Hematopoietic multipotent progenitor cell treated with erythropoietin and hydrocortisone succinate and interleukin-3 and kit ligand, for 4 days (in vitro differentiated cells): Measurements from ENCODE around the gene FCGR3A.
A peak's percentile ranks its signal among the peaks of the same experiment; 100 is the strongest.

ENCODE experiments used
- DNase-seq: peaks from one replicate; pipeline ENCODE4 v3.0.0-alpha.2; 2015

The FCGR3A gene

DNA sequence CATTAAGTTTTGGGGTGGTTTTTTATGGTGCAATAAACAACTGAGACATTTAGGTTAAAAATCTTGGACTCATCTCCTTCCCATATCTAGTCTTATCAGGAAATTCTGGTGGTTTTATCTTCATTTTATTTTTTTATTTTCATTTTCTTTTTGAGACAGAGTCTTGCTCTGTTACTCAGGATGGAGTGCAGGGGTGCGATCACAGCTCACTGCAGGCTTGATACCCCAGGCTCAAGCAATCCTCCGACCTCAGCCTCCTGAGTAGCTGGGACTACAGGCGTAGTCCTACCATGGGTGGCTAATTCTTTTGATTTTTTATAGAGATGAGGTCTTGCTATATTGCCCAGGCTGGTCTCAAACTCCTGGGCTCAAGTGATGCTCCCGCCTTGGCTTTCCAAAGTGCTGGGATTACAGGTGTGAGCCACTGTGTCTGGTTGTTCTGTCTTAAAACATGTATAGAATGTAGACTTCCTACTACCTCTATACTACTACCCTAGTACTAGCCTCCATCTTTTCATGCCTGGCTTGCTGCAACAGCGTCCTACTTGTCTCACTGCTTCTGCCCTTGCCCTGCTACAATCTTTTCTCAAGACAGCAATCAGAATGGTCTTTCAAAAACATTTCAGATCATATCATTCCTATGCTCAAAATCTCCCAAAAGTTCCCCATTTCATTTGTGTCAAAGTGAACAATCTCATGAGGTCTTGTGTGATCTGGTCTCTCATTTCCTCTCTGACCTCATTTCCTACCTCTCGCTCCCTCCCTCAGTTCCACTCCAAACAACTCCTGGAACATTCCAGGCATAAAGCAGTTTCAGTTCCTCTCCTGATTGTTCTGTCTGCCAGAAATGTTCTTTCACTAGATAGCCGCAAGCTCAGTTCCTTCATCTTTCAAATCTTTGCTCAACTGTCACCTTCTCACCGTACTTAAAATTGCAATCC is 50.2 kb downstream of the FCGR3A start:
- no peak for DNase-seq

DNA sequence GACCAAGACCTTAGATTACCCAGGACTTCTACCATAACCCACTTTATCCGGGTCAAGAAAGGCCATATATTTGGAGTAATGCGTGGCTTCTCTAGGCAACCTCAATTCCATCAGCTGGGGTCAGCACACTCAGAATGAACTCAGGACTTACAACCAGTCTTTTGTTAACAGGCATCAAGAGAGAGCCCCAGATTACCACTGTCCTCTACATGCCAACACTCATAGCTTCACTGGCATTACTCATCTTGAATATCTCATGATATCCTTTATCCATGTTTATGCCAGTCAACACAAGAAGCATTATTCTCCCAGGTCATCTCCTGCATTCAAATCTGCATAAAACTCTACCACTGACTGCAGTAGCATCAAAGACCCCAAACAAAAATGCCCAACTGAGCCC is 51.0 kb downstream of the FCGR3A start:
- no peak for DNase-seq

DNA sequence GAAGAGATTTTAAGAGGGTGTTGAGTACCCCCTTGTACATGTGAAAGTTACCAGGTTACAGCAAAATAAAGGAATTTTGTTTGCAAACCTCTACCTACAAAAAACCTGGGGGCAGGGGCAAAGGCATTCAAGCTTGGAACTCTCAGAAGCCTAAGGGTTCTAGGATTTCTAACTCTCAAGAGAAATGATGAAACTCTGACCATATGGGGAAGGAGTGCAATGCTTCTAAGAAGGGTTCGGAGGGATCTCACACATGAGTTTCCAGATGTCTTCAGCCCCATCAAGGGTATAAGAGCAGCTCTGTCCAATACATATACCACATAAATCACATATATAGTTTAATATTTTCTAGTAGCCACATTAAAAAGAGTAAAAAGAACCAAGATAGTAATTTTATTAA is 51.7 kb downstream of the FCGR3A start:
- no peak for DNase-seq

DNA sequence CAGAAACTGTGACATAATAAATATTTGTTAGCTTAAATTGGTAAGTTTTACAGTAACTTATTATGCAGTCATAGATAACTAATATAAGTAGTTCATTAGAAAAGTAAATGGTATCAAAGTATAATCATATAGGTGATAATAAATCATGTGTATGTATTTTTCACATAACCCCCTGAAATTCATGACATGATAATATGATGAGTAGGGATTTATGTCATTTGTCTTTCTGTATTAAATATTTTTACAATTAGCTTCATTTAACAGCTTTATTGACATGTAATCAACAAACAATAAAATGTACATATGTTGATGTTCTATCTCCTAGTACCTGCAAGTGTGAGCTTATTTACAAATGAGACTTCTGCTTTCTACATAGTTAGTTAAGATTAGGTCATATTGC is 54.1 kb downstream of the FCGR3A start:
- no peak for DNase-seq

DNA sequence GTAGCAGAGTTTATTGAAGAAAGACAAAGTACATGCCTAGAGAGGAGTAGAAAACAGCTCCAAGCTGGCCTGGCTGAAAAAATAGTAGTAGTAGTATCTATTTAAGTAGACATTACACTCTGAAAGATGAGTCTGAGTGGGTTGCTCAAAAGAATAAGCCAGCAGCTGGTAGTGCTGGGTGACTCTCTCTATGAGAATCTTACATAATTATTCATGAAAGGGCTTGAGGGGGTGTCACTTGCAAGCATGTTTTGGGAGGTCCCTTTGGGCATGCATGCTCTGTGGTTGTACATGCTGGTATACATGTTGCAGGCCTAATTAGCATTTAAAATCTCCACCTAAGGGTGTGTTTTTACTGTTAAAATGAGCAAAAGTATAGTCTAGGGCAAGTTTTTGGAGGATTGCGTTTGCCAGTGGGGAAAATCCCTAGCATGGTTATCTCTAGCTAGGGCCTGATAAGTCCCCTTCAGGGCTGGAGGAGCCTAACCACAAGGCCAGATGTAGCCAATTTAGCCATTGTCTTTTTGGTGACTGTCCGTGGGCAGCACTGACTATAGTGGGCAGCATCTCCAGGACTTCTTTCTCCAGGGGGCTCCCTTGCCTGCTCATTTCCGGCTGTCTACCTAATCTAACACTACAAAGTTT is 55.4 kb downstream of the FCGR3A start:
- peak; percentile 71 for DNase-seq

DNA sequence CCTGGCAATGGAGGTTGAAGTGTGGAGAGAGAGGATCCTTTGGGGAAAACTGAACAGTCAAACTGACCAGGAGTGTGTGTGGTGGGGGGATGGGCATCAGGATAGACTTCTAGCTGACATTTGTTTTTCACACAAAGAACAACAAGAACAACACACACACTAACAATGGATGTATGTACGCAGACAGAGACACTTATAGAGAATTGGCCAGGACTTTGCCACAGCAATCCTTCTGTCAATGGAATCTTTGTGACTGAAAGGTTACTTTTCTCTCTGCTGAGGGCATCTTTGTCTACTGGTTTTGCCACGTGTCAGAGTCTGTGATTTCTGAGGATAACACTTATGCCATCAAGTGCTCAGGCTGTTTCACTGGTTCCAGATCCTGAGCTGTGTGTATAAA is 56.8 kb downstream of the FCGR3A start:
- no peak for DNase-seq
